IPS-18c (cell line): ENCODE data around the gene ANKRD23.

Experiments used
- H3K4me3 ChIP-seq: 2 replicates; pipeline ENCODE4 v1.7.0; 2013; ENCODE audit warnings: low read depth, mild to moderate bottlenecking, low read length, moderate library complexity; ENCODE audit not compliant: insufficient read depth
- H3K9me3 ChIP-seq: one replicate; pipeline ENCODE4 v1.6.1; 2013; ENCODE audit warnings: mild to moderate bottlenecking, low read length, moderate library complexity; ENCODE audit not compliant: control insufficient read depth, insufficient read depth

The ANKRD23 gene

DNA sequence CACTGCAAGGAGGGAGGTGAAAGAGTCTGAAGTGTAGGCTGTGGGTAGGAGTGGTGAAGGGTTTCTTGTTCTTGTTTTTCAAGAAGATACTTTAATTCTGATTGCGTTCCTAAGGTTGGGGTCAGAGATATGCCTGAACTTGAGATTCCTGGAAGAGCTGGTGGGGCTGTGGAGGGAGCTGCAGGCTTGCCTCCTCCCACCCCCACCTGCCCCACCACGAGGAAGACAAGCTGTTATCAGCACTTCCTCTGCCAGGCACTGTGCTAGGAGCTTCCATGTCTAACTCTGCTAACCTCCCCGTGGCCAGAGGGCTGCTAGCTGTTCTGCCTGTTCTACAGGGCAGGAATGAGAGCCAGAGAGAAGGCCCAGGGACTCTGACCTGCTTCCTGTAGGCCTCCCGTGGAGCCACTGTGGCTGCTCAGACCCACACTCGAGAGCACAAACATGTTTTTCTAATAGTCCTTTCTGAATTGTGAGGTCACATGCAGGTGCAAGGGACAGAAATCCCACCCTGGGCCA, 13.7 kb downstream of the ANKRD23 start:
- Histone ChIP-seq H3K9me3 (no peaks in the 10 kb centered on the region), H3K4me3 (no peak overlapping the region)

DNA sequence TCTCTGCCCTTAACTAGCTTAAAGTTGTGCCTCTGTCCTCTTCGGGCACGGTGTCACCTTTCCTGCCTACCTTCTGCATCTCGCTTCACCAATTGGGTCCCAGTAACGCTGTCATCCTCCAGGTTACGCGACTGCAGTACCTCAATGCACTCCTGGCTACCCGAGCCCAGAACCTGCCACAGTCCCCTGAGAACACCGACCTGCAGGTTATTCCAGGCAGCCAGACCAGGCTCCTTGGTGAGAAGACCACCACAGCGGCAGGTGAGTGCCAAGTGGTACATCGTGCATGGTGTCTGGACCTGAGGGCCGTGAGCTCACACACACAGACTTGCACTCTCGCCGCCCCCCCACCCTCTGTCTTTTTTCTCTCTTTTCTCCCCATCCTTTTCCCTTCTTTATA, 14.9 kb downstream of the ANKRD23 start:
- no peak overlapping the region for H3K4me3 ChIP-seq
- no peaks in the 10 kb centered on the region for H3K9me3 ChIP-seq

DNA sequence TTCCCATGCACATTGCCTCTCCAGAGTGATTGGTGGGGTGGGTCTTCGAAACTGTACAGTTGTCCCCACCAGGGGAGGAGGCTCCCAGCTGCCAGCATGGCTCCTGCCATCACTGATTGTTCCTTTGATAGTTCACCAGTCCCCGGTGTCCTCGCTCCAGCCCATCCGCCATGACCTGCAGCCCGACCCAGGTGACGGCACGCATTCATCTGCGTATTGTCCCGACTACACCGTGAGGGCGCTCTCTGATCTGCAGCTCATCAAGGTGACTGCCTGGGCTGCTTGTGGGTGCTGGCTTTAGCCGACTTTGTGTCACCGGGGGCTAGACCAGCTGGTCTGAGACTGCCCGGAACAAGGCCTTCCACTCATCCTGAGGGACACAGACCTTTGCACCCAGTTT, 15.4 kb downstream of the ANKRD23 start:
- Histone ChIP-seq H3K9me3 (no peaks in the 10 kb centered on the region), H3K4me3 (no peak overlapping the region)

DNA sequence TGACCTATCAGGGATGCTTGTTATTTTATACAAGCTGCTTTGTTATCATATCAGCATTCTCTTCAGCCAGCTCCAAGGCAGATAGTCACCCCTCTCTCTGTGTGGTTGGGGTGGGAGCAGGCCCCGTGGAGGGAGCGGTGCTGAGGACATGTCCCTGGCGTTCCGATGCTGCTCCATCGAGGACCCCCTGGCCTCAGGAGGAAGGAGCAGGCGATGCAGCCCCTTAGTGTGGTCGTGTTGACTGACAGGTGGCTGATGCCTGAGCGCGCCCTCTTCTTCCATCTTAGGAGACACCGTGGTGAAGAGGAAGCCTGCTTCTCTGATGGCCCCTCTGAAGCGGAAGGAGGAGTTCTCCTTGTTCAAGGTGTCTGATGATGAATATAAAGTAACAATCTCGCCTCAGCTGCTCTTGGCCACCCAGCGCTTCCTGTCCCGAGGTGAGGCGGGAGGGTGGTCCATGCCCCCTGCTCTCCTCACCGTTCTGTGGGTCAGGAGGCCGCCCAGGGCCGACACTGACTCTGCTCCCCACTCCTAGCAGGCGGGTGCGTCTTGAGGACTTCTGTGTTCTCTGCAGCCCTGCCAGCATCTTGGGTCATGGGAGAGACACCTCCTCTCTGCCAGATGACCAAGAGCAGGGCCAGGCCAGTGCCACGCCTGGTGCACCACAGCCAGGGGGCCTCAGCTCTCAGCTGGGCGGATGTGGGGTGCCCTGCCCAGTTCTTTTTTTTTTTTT, 17.1 kb downstream of the ANKRD23 start:
- H3K4me3 ChIP-seq, result no peak overlapping the region
- H3K9me3 ChIP-seq, result no peaks in the 10 kb centered on the region

DNA sequence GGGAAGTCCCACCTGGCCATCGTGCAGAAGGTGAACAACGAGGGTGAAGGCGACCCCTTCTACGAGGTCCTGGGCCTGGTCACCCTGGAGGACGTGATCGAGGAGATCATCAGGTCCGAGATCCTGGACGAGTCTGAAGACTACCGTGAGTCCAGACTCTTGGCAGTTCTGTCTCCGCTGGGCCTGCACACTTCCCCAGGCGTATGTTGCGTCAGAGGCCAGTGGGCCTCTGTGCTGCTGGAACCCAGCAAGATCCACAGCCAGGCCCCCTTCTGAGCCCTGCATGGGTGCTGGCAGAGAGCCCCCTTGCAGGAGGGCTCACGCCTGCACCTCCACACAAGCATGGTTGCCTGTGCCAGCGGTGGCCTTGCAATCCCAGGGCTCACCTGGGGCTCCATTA, 18.8 kb downstream of the ANKRD23 start:
- Histone ChIP-seq H3K9me3 (no peaks in the 10 kb centered on the region), H3K4me3 (no peak overlapping the region)

DNA sequence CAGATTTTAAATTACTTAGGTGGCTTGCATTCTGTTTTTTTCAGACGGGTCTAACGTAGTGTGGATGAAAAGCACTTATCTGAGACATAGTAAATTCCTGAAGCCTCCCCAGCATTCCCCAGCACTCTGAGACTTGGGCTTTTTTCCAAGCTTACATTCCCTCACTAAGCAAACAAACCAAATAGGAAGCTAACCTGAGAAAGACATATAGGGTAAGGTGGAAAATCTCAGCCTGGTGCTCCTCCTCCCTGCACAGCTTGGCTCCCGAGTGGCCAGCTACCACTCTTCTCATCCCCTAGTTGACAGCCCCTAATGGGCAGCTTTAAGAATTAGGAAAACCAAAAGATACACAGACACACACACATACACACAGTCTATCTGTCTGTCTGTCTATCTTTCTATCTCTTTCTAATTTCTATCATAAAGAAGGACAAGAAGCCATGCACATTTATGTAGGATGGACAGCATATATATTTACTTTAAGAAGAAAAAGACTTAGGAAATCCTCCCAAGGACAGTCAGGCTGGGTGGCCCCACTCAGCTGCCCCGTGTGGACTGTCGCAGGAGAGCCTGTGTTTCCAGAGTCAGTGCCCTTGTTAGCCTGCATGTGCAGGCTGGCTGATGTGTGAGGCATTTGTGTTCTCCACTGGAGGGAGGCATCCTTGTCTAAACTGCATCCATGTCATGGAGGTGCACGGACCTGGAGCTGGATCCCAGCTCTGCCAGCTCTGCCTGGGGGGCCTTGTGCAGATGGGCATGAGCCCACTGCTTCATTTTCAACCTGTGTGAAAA, 19.5 kb downstream of the ANKRD23 start:
- no peaks in the 10 kb centered on the region for H3K9me3 ChIP-seq
- H3K4me3 ChIP-seq, result no peak overlapping the region

DNA sequence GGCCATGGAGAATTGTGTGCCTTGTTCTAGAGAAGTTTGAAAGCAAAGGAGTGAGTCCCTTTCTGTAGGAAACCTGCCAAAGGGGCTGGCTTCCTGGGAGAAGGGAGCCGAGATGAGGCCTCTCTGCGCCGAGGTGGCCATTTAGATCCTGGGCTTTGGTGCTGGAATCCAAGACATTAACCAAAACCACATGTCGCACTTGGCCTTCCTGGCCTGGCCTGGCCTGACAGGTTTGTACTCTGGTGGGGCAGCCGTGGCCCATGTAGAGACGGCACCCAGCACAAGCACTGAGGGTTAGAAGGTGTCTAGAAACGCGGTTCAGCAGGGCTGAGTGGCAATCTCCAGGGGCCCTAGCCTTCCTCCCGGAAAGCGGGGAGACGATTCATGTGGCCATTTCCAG, 20.6 kb downstream of the ANKRD23 start:
- Histone ChIP-seq H3K9me3 (no peaks in the 10 kb centered on the region), H3K4me3 (no peak overlapping the region)

DNA sequence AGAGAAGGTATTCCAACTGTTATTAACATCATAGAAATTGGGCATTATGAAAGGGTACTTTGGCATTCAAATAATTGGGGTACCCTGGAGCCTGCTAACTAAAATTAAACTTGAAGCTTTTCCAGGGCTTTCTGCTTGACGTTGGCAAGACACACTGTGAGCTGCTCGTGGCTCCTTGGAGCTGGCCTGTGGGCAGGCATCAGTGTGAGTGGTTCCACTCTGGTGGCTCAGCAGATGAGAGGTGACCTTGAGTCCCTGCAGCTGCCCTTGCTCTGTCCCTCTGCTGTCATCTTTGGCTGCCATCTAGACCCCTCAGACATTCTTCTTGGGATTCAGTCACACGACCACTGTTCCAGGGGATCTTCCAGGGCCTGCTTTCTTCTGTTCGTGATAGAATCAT, 21.0 kb downstream of the ANKRD23 start:
- H3K9me3 ChIP-seq, result no peaks in the 10 kb centered on the region
- no peak overlapping the region for H3K4me3 ChIP-seq

DNA sequence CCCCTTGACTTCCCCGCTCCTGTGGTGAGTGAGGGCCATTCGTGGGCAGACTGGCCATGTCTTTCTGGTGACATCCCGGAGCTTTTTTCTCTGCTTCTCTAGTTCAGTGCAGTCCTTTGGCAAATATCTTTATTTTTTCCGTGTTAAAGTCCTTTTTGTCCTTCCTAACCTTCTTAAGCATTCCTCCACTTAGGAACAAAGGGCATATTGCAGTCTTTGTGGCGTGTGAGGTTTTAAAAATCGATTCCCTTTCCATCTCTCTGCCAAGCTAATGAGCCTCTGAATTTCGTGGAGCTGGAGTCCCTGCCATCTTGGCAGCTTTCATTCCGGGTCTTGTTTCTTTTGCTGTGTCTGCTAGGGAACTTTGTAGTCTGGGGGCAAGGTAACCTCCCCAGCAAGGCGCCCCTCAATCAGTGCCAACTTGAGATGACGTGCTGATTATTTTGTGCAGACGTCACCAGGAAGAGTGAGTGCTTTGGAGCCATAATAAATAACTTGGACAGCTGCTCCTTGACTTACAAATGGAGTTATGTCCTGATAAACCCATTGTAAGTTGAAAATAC, 22.6 kb downstream of the ANKRD23 start:
- no peaks in the 10 kb centered on the region for H3K9me3 ChIP-seq
- no peak overlapping the region for H3K4me3 ChIP-seq

DNA sequence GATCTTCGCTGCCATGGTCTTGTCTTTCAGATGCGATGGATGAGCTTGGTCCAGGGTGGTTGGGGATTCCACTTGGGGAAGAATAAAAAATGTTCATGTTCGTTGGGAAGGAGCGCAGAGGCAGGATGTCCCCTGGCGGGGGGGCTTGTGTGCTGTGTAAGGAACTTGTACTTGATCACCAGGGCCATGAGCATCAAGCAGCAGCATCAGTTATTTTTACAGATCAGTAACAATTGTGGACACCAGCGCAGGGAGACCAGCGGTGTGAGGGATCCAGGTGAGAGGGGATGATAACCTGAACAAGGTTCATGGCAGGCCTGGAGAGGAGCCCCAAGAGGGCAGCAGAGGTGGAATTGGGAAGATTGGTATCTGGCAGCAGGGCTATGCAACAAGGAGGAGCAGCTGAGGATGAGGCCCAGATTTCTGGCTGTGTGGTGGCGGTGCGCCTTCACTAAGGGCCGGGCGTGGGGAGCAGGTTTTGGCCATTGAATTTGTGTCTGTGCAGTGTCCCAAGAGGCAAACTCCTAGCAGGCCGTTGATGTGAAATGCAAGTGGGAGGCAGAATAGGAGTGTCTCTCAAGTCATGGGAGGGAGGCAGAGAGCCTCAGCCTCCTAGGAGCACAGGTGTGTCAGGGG, 23.8 kb downstream of the ANKRD23 start:
- H3K9me3 ChIP-seq, result no peaks in the 10 kb centered on the region

DNA sequence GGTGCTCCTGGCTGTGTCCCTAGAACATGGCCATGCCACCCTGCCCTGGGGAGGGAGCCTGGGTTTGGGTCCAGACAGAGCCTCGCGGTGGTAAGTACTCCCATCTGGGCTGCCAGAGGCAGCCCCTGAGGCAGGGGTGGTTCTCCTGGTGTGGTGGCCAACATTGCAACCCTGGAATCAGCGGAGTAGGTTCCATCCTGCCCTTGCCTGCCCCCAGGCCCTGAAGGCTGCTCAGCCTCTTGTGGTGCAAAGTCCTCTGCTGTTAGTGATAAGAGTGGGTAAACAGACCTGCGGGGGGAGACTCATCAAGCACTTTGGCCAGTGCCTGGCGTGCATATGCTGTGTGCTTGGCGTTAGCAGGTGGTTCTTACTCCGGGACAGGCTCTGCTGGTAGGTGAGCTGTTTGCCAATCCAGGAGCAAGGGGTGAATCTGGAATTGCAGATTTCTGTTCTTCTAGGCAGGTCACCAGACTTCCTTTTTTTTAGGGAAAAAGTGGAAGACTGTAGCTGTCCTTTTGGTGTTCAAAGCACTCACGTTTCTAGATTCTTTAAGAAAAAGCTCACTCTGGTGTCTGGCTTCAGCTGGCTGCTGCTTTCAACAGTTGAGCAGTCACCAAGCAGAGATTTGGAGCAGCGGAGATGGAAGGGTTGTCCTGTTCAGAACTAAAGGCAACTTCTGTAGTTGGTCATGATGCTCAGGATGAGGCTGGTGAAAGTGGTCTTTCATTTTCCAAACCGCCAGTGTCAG, 24.5 kb downstream of the ANKRD23 start:
- no peaks in the 10 kb centered on the region for H3K9me3 ChIP-seq
- no peak overlapping the region; the same call in 1 of the 2 replicates for H3K4me3 ChIP-seq

More for the DNA sequence above, 23.8 kb downstream of the ANKRD23 start:
- no peak overlapping the region for H3K4me3 ChIP-seq

DNA sequence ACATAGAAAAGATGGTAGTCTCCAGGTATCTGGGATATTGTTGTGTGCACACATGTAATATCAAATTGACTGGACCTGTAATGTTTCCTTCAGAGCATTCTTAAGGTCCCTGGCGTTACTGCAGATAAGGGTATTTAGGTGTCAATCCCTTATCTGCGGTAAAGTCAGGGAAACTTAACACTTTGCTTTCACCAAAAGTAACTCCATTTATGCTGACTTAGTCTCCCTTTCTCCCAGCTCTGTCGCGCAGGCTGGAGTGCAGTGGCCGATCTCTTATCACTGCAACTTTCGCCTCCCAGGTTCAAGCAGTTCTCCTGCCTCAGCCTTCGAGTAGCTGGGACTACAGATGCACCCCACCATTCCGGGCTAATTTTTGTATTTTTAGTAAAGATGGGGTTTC, 25.9 kb downstream of the ANKRD23 start:
- Histone ChIP-seq H3K9me3 (no peaks in the 10 kb centered on the region), H3K4me3 (peak overlapping the region; percentile 84; the same call in 1 of the 2 replicates)

DNA sequence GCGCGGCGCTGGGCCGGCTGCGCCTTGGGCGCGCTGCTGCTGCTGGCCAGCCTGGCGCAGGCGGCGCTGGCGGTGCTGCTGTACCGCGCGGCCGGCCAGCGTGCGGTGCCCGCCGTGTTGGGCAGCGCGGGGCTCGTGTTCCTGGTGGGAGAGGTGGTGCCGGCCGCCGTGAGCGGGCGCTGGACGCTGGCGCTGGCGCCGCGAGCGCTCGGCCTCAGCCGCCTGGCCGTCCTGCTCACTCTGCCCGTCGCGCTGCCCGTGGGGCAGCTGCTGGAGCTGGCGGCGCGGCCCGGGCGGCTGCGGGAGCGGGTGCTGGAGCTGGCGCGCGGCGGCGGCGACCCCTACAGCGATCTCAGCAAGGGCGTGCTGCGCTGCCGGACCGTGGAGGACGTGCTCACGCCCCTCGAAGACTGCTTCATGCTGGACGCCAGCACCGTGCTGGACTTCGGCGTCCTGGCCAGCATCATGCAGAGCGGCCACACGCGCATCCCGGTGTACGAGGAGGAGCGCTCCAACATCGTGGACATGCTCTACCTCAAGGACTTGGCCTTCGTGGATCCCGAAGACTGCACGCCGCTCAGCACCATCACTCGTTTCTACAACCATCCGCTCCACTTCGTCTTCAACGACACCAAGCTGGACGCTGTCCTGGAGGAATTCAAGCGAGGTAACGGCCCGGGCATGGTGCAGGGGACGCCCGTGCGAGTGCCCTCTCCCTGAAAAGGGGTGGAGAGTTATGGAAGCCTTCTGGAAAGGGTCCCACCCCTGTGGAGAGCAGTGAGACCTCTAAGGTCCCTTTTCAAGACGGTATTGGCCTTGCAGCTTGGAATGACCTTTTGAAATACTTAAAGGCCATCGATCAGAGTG, 26.8 kb downstream of the ANKRD23 start:
- H3K4me3 ChIP-seq, result peak overlapping the region; percentile 84
- no peaks in the 10 kb centered on the region for H3K9me3 ChIP-seq

DNA sequence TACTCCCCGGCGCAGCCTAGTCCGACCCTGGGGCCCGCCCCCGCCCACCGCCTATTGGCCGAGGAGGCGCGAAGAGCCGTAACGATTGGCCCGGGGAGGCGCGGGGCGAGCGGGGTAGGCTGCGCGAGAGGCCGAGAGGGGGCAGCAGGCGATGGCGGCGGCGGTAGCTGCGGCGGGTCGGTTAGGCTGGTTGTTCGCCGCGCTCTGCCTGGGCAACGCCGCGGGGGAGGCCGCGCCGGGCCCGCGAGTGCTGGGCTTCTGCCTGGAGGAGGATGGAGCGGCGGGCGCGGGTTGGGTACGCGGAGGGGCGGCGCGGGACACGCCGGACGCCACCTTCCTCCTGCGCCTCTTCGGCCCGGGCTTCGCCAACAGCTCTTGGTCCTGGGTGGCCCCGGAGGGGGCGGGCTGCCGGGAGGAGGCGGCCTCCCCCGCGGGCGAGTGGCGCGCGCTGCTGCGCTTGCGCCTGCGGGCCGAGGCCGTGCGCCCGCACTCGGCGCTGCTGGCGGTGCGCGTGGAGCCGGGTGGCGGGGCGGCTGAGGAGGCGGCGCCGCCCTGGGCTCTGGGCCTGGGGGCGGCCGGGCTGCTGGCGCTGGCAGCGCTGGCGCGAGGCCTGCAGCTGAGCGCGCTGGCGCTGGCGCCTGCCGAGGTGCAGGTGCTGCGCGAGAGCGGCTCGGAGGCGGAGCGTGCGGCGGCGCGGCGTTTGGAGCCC, 27.5 kb downstream of the ANKRD23 start, which contains the start of gene CNNM3:
Gene CNNM3, plus strand, starts transcription at position 142 of the 709 bp plus-strand sequence. Its CDS starts 10 bp downstream, at position 152.
- Histone ChIP-seq H3K4me3 (peak within 1 kb of the TSS; percentile 86), H3K9me3 (no peaks in the 10 kb centered on the region)

DNA sequence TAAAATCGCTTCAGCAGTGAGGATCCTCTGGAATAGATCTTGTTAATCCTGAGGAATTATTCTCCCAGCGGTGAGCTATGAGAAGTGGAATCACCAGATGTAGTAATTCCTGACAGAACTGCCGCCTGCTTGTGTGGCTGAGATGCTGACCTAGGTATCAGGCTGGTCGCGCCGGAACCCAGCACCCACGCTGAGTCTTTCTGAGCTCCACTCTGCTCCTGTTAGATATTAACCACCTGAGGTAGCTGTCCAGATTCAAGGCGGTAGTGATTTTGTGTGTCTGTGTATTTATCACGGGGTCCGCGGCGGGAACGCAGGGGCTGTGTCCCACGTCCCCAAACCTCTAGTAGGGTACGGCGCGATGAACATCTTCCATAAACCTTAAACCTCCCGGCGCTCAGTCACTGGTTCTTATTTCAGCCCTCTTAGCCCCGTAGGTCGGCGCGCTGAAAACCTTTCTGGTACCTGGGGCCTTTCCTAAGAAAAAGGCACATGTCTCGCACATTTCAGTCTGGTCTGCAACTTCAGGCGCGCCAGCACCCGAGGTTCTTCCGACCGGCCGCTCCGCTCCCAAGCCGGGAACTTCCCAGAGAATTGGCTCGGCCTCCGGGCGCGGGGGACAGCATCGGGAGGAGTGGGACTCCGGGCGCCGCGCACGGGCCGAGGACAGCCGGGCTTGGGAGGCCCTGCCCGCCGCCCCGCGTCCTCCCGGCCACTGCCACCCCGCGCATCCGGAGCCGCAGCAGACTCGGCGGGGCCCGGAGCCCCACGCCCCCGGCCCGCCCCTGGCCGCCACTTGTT, 28.3 kb downstream of the ANKRD23 start:
- Histone ChIP-seq H3K4me3 (peak overlapping the region; percentile 86), H3K9me3 (no peaks in the 10 kb centered on the region)
